CD4-positive, CD25-positive, alpha-beta regulatory T cell (primary cell): Measurements from ENCODE around the gene UBE2G2. TPM values are rescaled to one million over a fixed set of nuclear protein-coding genes. Genes with fewer than 3 reads are reported as not detected.

Experiments used
- ATAC-seq, 2 donors: fragments of 150-1000 bp; cut with Tn5 transposase; one replicate each; pipeline ENCODE4 v1.10.0; 2021; ENCODE audit warnings: low read depth in 2 of 2, moderate number of reproducible peaks in 2 of 2, moderate library complexity in 1 of 2
- DNase-seq, 3 donors: peaks; one replicate each; pipeline versions ENCODE4 v3.0.0 to v3.0.0-alpha.2; 2012 to 2022; ENCODE audit warnings: mixed read lengths in 1 of 3
- H3K27ac ChIP-seq: one replicate; pipeline ENCODE4 v1.7.0; 2013; ENCODE audit warnings: mild to moderate bottlenecking, low read length; ENCODE audit not compliant: insufficient read depth, poor library complexity, severe bottlenecking
- H3K27me3 ChIP-seq: one replicate; pipeline ENCODE4 v1.7.0; 2013; ENCODE audit warnings: low read length; ENCODE audit not compliant: control insufficient read depth, insufficient read depth
- H3K36me3 ChIP-seq: one replicate; pipeline ENCODE4 v1.7.0; 2013; ENCODE audit warnings: mild to moderate bottlenecking, low read length, moderate library complexity; ENCODE audit not compliant: control insufficient read depth, insufficient read depth
- H3K4me1 ChIP-seq: 2 replicates; pipeline ENCODE4 v1.7.0; 2013; ENCODE audit warnings: mild to moderate bottlenecking, low read length; ENCODE audit not compliant: insufficient read depth, control insufficient read depth, poor library complexity, severe bottlenecking
- H3K4me3 ChIP-seq: one replicate; pipeline ENCODE4 v1.7.0; 2013; ENCODE audit warnings: low read depth, mild to moderate bottlenecking, low read length, moderate library complexity
- H3K9me3 ChIP-seq, 2 experiments: 1 replicate in 1 of 2; 2 replicates in 1 of 2; pipeline ENCODE4 v1.7.0; 2013; ENCODE audit warnings: low read length in 2 of 2, mild to moderate bottlenecking in 1 of 2, moderate library complexity in 1 of 2; ENCODE audit not compliant: control insufficient read depth in 2 of 2
- H3K27ac Mint-ChIP-seq, 3 donors: one replicate each; pipeline ENCODE4 v1.8.0; 2020 to 2022; ENCODE audit warnings: mild to moderate bottlenecking in 3 of 3, mixed read lengths in 3 of 3, moderate library complexity in 2 of 3
- H3K27me3 Mint-ChIP-seq: one replicate; pipeline ENCODE4 v1.8.0; 2022; ENCODE audit warnings: mild to moderate bottlenecking, mixed read lengths
- H3K36me3 Mint-ChIP-seq: one replicate; pipeline ENCODE4 v1.8.0; 2020; ENCODE audit warnings: mixed read lengths
- H3K4me1 Mint-ChIP-seq, 4 donors: one replicate each; pipeline ENCODE4 v1.8.0; 2020 to 2022; ENCODE audit warnings: mixed read lengths in 4 of 4, mild to moderate bottlenecking in 1 of 4
- H3K4me3 Mint-ChIP-seq, 4 donors: one replicate each; pipeline ENCODE4 v1.8.0; 2020 to 2022; ENCODE audit warnings: mild to moderate bottlenecking in 4 of 4, mixed read lengths in 4 of 4, moderate library complexity in 3 of 4
- H3K9me3 Mint-ChIP-seq, 7 donors: one replicate each; pipeline ENCODE4 v1.8.0; 2020 to 2022; ENCODE audit warnings: mixed read lengths in 7 of 7, mild to moderate bottlenecking in 3 of 7, moderate library complexity in 2 of 7
- polyA plus RNA-seq, 4 donors: library from polyadenylated mRNA; unstranded; fragments of 300-500 nt; fragmentation: Illumina TruSeq; gene quantifications; one replicate each; pipeline ENCODE4 v1.2.3, GENCODE V29; 2021
- total RNA-seq: library from RNA; stranded (reverse); gene quantifications from one replicate; pipeline ENCODE4 v1.2.3, GENCODE V29; 2022

UBE2G2 gene
- total and polyA plus RNA-seq, 5 donors from 2014 or later: 42.8 to 109 (median 49.1) TPM

- H3K27ac Mint-ChIP-seq: peak overlapping the region; percentile 16 to 93 (median 60)
- Histone ChIP-seq H3K36me3 (peaks cover 18% of the 10 kb centered on the region), H3K27me3 (no peaks in the 10 kb centered on the region), H3K27ac (no peak overlapping the region), H3K4me3 (peak overlapping the region; percentile 85), H3K4me1 (peaks cover 30% of the 10 kb centered on the region), H3K9me3 (no peaks in the 10 kb centered on the region)
- no peaks in the 10 kb centered on the region for H3K27me3 Mint-ChIP-seq
- no peaks in the 10 kb centered on the region for H3K9me3 Mint-ChIP-seq
- no peak for ATAC-seq
- peaks cover 16 to 67% (median 47%) of the 10 kb centered on the region in 4 donors for H3K4me1 Mint-ChIP-seq
- H3K4me3 Mint-ChIP-seq: peak overlapping the region; percentile 94 to 98 (median 98)
- peaks cover 22% of the 10 kb centered on the region for H3K36me3 Mint-ChIP-seq
- DNase-seq: peak in 1 of 3 donors; percentile 41
Observed at GRCh38 chr21:44800103-44800502, 1.5 kb downstream of the UBE2G2 start.

DNA sequence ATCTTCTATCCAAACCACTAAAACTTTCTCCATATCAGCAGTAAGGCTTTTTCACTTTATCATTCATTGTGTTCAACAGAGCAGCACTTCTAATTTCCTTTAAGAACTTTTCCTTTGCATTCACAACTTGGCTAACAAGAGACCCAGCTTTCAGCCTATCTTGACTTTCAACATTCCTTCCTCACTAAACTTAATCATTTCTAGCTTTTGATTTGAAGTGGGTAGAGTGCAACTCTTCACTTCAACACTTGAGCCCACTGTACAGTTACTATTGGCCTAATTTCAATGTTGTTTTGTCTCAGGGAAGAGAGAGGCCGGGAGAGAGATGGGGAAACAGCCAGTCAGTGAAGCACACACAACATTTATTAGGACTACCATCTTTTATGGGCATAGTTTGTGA is 2.0 kb downstream of the UBE2G2 start:
- no peaks in the 10 kb centered on the region for H3K27me3 ChIP-seq
- H3K4me1 Mint-ChIP-seq: peaks cover 16 to 68% (median 47%) of the 10 kb centered on the region in 4 donors
- H3K9me3 ChIP-seq: no peaks in the 10 kb centered on the region
- no peak for ATAC-seq
- H3K27me3 Mint-ChIP-seq: no peaks in the 10 kb centered on the region
- no peak overlapping the region for H3K4me3 ChIP-seq
- DNase-seq: no peak
- H3K36me3 Mint-ChIP-seq: peaks cover 22% of the 10 kb centered on the region
- H3K4me3 Mint-ChIP-seq: peak overlapping the region; percentile 94 to 98 (median 98)
- H3K9me3 Mint-ChIP-seq: no peaks in the 10 kb centered on the region
- H3K36me3 ChIP-seq: peaks cover 13% of the 10 kb centered on the region
- no peak overlapping the region for H3K27ac ChIP-seq
- peak overlapping the region in 2 of 3 donors; percentile 16 to 93 for H3K27ac Mint-ChIP-seq
- peaks cover 30% of the 10 kb centered on the region for H3K4me1 ChIP-seq

DNA sequence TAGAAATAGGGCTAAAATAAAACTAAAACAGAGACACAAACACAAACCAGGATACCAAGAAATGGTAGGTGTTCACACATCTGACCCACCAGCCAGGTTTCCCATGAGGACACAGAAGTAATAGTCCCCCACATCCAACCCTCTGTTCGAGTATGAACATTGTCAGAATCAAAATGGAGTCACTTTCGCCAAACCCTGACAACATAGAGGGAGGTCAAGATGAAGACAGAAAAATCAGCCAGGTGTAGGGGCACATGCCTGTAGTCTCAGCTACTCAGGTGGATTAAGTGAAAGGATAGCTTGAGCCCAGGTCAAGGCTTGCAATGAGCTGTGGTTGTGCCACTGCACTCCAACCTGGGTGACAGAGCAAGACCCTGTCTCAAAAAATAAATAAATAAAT is 3.8 kb downstream of the UBE2G2 start:
- peaks cover 25% of the 10 kb centered on the region for H3K36me3 Mint-ChIP-seq

DNA sequence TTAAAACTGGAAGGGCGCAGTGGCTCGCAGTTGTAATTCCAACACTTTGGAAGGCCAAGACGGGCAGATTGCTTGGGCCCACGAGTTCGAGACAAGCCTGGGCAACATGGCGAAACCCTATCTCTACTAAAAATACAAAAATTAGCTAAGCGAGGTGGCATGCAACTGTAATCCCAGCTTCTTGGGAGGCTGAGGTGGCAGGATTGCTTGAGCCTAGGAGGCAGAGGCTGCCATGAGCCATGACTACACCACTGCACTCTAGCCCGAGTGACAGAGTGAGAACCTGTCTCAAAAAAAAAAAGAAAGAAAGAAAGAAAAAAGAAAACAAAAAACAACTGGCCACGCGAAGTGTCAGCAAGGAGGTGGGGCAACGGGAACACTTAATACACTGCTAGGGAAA is 6.3 kb downstream of the UBE2G2 start:
- Mint-ChIP-seq H3K4me3 (no peak overlapping the region), H3K27me3 (no peaks in the 10 kb centered on the region), H3K36me3 (peaks cover 33% of the 10 kb centered on the region), H3K4me1 (peaks cover 21 to 76% (median 46%) of the 10 kb centered on the region in 4 donors), H3K27ac (peak overlapping the region in 2 of 3 donors; percentile 28 to 62), H3K9me3 (no peaks in the 10 kb centered on the region)
- no peaks in the 10 kb centered on the region for H3K9me3 ChIP-seq
- H3K36me3 ChIP-seq: peaks cover 21% of the 10 kb centered on the region
- no peak overlapping the region for H3K4me3 ChIP-seq
- no peaks in the 10 kb centered on the region for H3K27me3 ChIP-seq
- H3K27ac ChIP-seq: no peak overlapping the region
- H3K4me1 ChIP-seq: peaks cover 17% of the 10 kb centered on the region
- DNase-seq: no peak
- no peak for ATAC-seq

More for the DNA sequence above, 3.8 kb downstream of the UBE2G2 start:
- no peaks in the 10 kb centered on the region for H3K27me3 ChIP-seq
- H3K9me3 ChIP-seq: no peaks in the 10 kb centered on the region
- H3K27ac ChIP-seq: no peak overlapping the region
- no peak for DNase-seq
- no peak for ATAC-seq
- H3K4me3 ChIP-seq: no peak overlapping the region
- peaks cover 34% of the 10 kb centered on the region for H3K4me1 ChIP-seq
- Mint-ChIP-seq H3K9me3 (no peaks in the 10 kb centered on the region), H3K4me1 (peaks cover 26 to 76% (median 51%) of the 10 kb centered on the region in 4 donors), H3K4me3 (no peak overlapping the region), H3K27me3 (no peaks in the 10 kb centered on the region), H3K27ac (no peak overlapping the region)
- peaks cover 13% of the 10 kb centered on the region for H3K36me3 ChIP-seq

GRCh38 chr21:44793592-44794374 is 7.8 kb downstream of the UBE2G2 start:
- H3K27me3 Mint-ChIP-seq: no peaks in the 10 kb centered on the region
- H3K4me3 Mint-ChIP-seq: no peak overlapping the region
- Histone ChIP-seq H3K9me3 (no peaks in the 10 kb centered on the region), H3K4me1 (peaks cover 7% of the 10 kb centered on the region), H3K4me3 (no peak overlapping the region), H3K27ac (no peak overlapping the region), H3K27me3 (no peaks in the 10 kb centered on the region), H3K36me3 (peaks cover 18% of the 10 kb centered on the region)
- no peak for ATAC-seq
- H3K4me1 Mint-ChIP-seq: peaks cover 27 to 72% (median 40%) of the 10 kb centered on the region in 4 donors
- peak overlapping the region in 2 of 3 donors; percentile 62 to 73 for H3K27ac Mint-ChIP-seq
- H3K36me3 Mint-ChIP-seq: peaks cover 32% of the 10 kb centered on the region
- DNase-seq: no peak
- H3K9me3 Mint-ChIP-seq: no peaks in the 10 kb centered on the region

GRCh38 chr21:44792702-44793591 is 8.7 kb downstream of the UBE2G2 start:
- Histone ChIP-seq H3K9me3 (no peaks in the 10 kb centered on the region), H3K4me3 (no peak overlapping the region), H3K36me3 (peaks cover 14% of the 10 kb centered on the region), H3K4me1 (peaks cover 7% of the 10 kb centered on the region), H3K27me3 (no peaks in the 10 kb centered on the region), H3K27ac (no peak overlapping the region)
- H3K4me1 Mint-ChIP-seq: peaks cover 20 to 65% (median 36%) of the 10 kb centered on the region in 4 donors
- H3K36me3 Mint-ChIP-seq: peaks cover 32% of the 10 kb centered on the region
- DNase-seq: peak; percentile 42 to 68 (median 62)
- H3K27ac Mint-ChIP-seq: peak overlapping the region in 2 of 3 donors; percentile 17 to 73
- peak; percentile 86 to 91 for ATAC-seq
- no peaks in the 10 kb centered on the region for H3K9me3 Mint-ChIP-seq
- H3K27me3 Mint-ChIP-seq: no peaks in the 10 kb centered on the region
- H3K4me3 Mint-ChIP-seq: no peak overlapping the region

- peaks cover 17% of the 10 kb centered on the region for H3K36me3 ChIP-seq
- peaks cover 20 to 63% (median 33%) of the 10 kb centered on the region in 4 donors for H3K4me1 Mint-ChIP-seq
- no peak overlapping the region for H3K4me3 ChIP-seq
- no peaks in the 10 kb centered on the region for H3K9me3 ChIP-seq
- no peaks in the 10 kb centered on the region for H3K27me3 ChIP-seq
- no peaks in the 10 kb centered on the region for H3K9me3 Mint-ChIP-seq
- peaks cover 7% of the 10 kb centered on the region for H3K4me1 ChIP-seq
- H3K27ac ChIP-seq: no peak overlapping the region
- DNase-seq: no peak
- H3K4me3 Mint-ChIP-seq: no peak overlapping the region
- no peak for ATAC-seq
- H3K27me3 Mint-ChIP-seq: no peaks in the 10 kb centered on the region
- peak overlapping the region in 2 of 3 donors; percentile 68 to 69 for H3K27ac Mint-ChIP-seq
- H3K36me3 Mint-ChIP-seq: peaks cover 31% of the 10 kb centered on the region
Observed at GRCh38 chr21:44791993-44792392, 9.6 kb downstream of the UBE2G2 start.
